ENCODE measurements around the gene PDXK.

PDXK gene

GRCh38 chr21:43739621-43740435 is 20.9 kb downstream of the PDXK start:
- TF ChIP-seq CTCF (IDR thresholded peaks at IDR 0.05; ENCODE audit: control extremely low read depth, extremely low read depth, low read depth, missing control alignments) = no peak
- DNase-seq (ENCODE audit: extremely low spot score) = no peak
- ChIA-PET POLR2A (no interaction called here), CTCF (interaction anchor here (1.4 to 1.5 kb wide), 2 partner anchors 11 to 245 kb away, joined by 3 to 6 read pairs; no protein-coding TSS in a partner anchor)

DNA sequence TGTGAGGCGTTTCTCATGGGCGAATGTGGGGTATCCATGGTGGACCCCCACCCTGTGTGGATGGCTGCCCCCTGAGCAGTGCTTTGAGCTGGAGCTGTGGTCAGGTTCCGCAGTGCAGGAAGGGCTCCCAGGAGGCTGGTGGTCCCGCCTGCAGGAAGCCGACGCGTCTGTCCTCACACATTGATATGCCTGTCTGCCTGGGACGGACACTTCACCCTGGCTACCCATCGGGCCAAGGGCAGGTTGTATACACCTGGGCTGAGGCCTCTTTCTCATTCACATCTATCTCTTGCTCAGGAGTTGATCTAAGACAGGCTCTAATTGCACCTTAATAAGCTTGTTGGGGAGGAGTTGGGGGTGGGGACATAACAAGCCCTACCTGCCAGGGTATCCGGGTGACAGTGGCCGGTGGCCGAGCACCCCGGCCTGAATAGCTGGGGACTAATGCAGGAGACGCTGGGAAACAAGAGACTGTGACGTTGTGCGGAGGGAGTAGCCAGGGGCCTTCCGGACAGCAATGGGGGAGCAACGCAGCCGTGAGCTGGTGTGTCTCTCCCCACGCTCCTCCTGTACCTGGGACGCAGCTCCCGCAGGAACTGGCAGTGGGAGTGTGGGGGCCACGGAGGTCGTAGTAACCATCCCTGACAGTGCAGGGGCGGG is 21.7 kb downstream of the PDXK start:
- ChIA-PET CTCF (interaction anchor here (1.5 kb wide), 1 partner anchor 244 kb away, joined by 3 read pairs; no protein-coding TSS in a partner anchor), POLR2A (no interaction called here)
- TF ChIP-seq CTCF (IDR thresholded peaks at IDR 0.05; ENCODE audit: control extremely low read depth, extremely low read depth, low read depth, missing control alignments) = no peak
- no peak for DNase-seq (ENCODE audit: extremely low spot score)

DNA sequence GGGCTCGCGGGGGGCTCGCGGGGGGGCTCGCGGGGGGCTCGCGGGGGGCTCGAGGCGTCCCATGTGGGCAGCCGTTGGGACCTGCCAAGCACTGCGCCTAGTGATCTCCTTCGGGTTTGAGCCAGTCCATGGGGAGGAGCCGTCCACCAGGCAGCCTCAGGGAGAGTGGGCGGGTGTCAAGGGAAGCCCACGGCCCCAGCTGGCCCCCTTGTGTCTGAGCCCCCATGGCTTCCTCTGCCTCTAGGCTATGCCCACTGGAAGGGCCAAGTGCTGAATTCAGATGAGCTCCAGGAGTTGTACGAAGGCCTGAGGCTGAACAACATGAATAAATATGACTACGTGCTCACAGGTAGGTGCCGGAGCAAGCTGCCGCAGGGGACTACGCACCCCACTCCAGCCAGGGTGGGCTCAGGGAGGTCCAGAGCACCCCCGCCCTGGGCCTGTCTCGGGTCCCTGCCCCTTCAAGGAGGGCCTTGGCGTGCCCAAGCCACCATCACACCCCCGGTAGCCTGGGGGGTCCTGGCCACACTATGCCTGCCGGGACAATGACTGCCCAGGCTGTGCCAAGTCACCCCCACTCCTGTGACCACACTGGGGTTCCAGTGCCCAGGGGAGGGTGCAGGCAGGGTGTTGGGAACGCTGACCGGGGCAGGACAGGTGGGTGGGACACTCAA is 22.6 kb downstream of the PDXK start:
- no peak for DNase-seq (ENCODE audit: extremely low spot score)
- CTCF ChIA-PET = interaction anchor here (1.0 to 1.7 kb wide), 4 partner anchors 14 to 243 kb away, joined by 3 to 5 read pairs (median 3); partner anchors contain the start of gene RRP1
- no peak for TF ChIP-seq CTCF (IDR thresholded peaks at IDR 0.05; ENCODE audit: control extremely low read depth, extremely low read depth, low read depth, missing control alignments)
- POLR2A ChIA-PET = no interaction called here

GRCh38 chr21:43743947-43744346 is 25.0 kb downstream of the PDXK start:
- TF ChIP-seq CTCF (IDR thresholded peaks at IDR 0.05; ENCODE audit: control extremely low read depth, extremely low read depth, low read depth, missing control alignments) = no peak
- ChIA-PET POLR2A (no interaction called here), CTCF (no interaction called here)
- DNase-seq (ENCODE audit: extremely low spot score) = no peak

DNA sequence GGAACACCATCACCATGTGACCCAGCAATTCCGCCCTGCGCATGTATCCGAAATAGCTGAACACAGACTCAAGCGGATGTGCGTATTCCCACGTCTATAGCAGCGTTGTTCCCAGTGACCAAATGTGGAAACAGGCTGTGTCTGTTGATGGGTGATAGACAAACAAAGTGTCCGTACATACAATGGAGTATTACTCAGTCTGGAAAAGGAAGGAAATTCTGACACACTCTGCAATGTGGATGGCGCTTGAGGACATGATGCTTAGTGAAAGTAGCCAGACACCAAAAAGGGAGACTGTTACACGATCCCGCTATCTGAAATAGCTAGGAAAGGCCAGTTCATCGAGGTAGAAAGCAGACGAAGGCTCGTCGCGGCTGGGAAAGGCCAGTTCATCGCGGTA is 25.8 kb downstream of the PDXK start:
- DNase-seq (ENCODE audit: extremely low spot score) = no peak
- CTCF ChIA-PET = no interaction called here
- POLR2A ChIA-PET = no interaction called here
- TF ChIP-seq CTCF (IDR thresholded peaks at IDR 0.05; ENCODE audit: control extremely low read depth, extremely low read depth, low read depth, missing control alignments) = no peak

GRCh38 chr21:43745772-43746517 is 27.0 kb downstream of the PDXK start:
- DNase-seq (ENCODE audit: extremely low spot score) = no peak
- TF ChIP-seq CTCF (IDR thresholded peaks at IDR 0.05; ENCODE audit: control extremely low read depth, extremely low read depth, low read depth, missing control alignments) = no peak
- ChIA-PET CTCF (interaction anchor here (1.5 kb wide), 1 partner anchor 16 kb away, joined by 3 read pairs; no protein-coding TSS in a partner anchor), POLR2A (no interaction called here)

Data from GM10248 (cell line).